ENCODE data around the gene GNPAT.

GRCh38 chr1:231311720-231312431 lies 70.9 kb downstream of the GNPAT start:
- no peak for TF ChIP-seq CTCF (IDR thresholded peaks at IDR 0.05; ENCODE audit: low read length)
- TF ChIP-seq EZH2 (IDR thresholded peaks at IDR 0.05; ENCODE audit: borderline replicate concordance, low read length): no peak
